ENCODE measurements around the gene EID3. TPM values are rescaled to one million over a fixed set of nuclear protein-coding genes. Genes with fewer than 3 reads are reported as not detected.
A peak's percentile ranks its signal among the peaks of the same experiment; 100 is the strongest.

The EID3 gene
- total RNA-seq, 6 experiments from 2014 or later = 2.2 to 4.4 (median 4.1) TPM

GRCh38 chr12:104285740-104286515, 17.6 kb upstream of the EID3 start:
- TF ChIP-seq CTCF (IDR thresholded peaks at IDR 0.05) = no peak
- peak; percentile 51 for DNase-seq
- Mint-ChIP-seq H3K36me3 (ENCODE audit: low read depth) (peaks cover 44% of the 10 kb centered on the region), H3K27me3 (ENCODE audit: insufficient read depth) (peaks cover 25% of the 10 kb centered on the region), H3K9me3 (peaks cover 23% of the 10 kb centered on the region), H3K4me1 (ENCODE audit: low read depth) (peaks cover 56% of the 10 kb centered on the region), H3K4me3 (peak overlapping the region; percentile 98), H3K27ac (peak overlapping the region; percentile 100)

DNA sequence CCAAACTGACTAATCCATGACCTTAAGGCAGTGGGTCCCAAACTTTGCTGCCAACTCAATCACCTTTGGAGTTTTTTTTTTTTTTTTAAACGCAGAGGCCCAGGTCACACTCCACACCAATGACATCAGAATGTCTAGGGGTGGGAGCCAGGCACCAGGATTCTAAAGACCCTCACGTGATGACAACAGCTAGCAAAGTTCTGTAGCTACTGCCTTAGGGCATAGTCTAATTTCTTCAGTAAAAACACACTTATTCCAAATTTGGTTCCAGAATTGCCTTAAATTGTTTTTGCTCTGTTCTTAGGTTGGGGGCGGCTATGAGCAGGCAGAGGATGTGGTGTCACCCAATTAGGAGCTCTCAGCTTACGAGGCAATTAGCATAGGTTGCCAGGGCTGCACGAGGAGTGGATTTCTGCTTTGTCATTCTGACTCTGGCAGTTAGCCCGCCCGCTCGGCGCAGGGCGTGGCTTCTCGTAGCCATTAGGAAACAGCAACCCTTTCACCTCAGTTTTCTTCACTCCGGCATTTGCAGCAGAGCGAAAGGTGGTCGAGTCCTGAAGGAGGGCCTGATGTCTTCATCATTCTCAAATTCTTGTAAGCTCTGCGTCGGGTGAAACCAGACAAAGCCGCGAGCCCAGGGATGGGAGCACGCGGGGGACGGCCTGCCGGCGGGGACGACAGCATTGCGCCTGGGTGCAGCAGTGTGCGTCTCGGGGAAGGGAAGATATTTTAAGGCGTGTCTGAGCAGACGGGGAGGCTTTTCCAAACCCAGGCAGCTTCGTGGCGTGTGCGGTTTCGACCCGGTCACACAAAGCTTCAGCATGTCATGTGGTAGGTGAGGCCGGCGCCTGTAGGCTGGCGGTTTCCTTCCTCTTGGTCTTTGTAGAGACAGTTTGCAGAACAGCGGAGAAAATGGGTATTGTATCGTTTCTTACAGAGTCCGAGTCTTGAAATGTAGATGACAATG, 16.7 kb upstream of the EID3 start:
- H3K27me3 Mint-ChIP-seq (ENCODE audit: insufficient read depth) = peaks cover 25% of the 10 kb centered on the region
- H3K36me3 Mint-ChIP-seq (ENCODE audit: low read depth) = peaks cover 40% of the 10 kb centered on the region
- peaks cover 51% of the 10 kb centered on the region for H3K4me1 Mint-ChIP-seq (ENCODE audit: low read depth)
- no peak; the same call in 1 of the 2 replicates for TF ChIP-seq CTCF (IDR thresholded peaks at IDR 0.05)
- DNase-seq = peak; percentile 99
- peaks cover 23% of the 10 kb centered on the region for H3K9me3 Mint-ChIP-seq
- peak overlapping the region; percentile 100 for H3K27ac Mint-ChIP-seq
- peak overlapping the region; percentile 98 for H3K4me3 Mint-ChIP-seq

DNA sequence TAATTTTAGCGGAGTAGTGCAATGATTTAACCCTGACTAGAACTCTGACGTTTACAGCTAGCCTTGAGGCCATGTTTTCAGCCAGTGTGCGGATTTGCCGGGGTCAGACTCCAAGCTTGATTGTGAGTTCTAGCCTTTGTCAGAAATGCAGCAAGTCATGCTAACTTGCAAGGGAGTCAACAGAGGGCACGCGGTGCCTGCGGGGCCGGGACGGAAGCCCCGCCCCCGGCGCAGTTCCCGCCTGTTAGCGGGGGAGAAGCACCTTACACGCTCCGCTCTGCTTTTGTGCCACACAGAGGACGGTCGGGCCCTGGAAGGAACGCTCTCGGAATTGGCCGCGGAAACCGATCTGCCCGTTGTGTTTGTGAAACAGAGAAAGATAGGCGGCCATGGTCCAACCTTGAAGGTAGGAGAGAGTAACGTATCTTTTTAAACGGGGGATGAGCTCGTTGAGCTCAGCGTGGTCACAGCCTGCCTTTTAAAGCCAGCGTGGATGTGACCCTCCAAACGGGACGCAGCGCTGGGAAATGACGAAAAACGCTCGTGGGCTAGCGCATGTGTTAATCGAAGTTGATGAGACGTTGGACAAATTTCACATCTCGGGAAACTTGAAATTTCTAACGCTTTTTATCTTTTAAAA, 14.8 kb upstream of the EID3 start:
- peak; percentile 75 for DNase-seq
- H3K9me3 Mint-ChIP-seq = peaks cover 23% of the 10 kb centered on the region
- peak overlapping the region; percentile 98 for H3K4me3 Mint-ChIP-seq
- peaks cover 59% of the 10 kb centered on the region for H3K36me3 Mint-ChIP-seq (ENCODE audit: low read depth)
- peaks cover 33% of the 10 kb centered on the region for H3K27me3 Mint-ChIP-seq (ENCODE audit: insufficient read depth)
- H3K27ac Mint-ChIP-seq = peak overlapping the region; percentile 100
- no peak for TF ChIP-seq CTCF (IDR thresholded peaks at IDR 0.05)
- peaks cover 56% of the 10 kb centered on the region for H3K4me1 Mint-ChIP-seq (ENCODE audit: low read depth)

- no peak for TF ChIP-seq CTCF (IDR thresholded peaks at IDR 0.05)
- peaks cover 71% of the 10 kb centered on the region for H3K36me3 Mint-ChIP-seq (ENCODE audit: low read depth)
- peak overlapping the region; percentile 98 for H3K4me3 Mint-ChIP-seq
- no peak for DNase-seq
- peaks cover 56% of the 10 kb centered on the region for H3K4me1 Mint-ChIP-seq (ENCODE audit: low read depth)
- H3K9me3 Mint-ChIP-seq = peaks cover 23% of the 10 kb centered on the region
- peaks cover 42% of the 10 kb centered on the region for H3K27me3 Mint-ChIP-seq (ENCODE audit: insufficient read depth)
- peak overlapping the region; percentile 100; the same call in 1 of the 2 replicates for H3K27ac Mint-ChIP-seq
Measured at GRCh38 chr12:104290320-104290719, 13.2 kb upstream of the EID3 start.

GRCh38 chr12:104290855-104291254, 12.7 kb upstream of the EID3 start:
- TF ChIP-seq CTCF (IDR thresholded peaks at IDR 0.05) = no peak
- H3K27ac Mint-ChIP-seq = peak overlapping the region; percentile 55
- no peak for DNase-seq
- peaks cover 77% of the 10 kb centered on the region for H3K36me3 Mint-ChIP-seq (ENCODE audit: low read depth)
- peak overlapping the region; percentile 98 for H3K4me3 Mint-ChIP-seq
- peaks cover 56% of the 10 kb centered on the region for H3K4me1 Mint-ChIP-seq (ENCODE audit: low read depth)
- peaks cover 47% of the 10 kb centered on the region for H3K27me3 Mint-ChIP-seq (ENCODE audit: insufficient read depth)
- peaks cover 23% of the 10 kb centered on the region for H3K9me3 Mint-ChIP-seq
